Astrocyte (in vitro differentiated cells and primary cell): ENCODE measurements around the gene ATP1B4. TPM values are rescaled to one million over a fixed set of nuclear protein-coding genes. Genes with fewer than 3 reads are reported as not detected.
A peak's percentile ranks its signal among the peaks of the same experiment; 100 is the strongest.

Experiments
- DNase-seq: peaks from one replicate; pipeline ENCODE4 v3.0.0-alpha.2; 2010; ENCODE audit warnings: low read depth
- FAIRE-seq: peaks from 2 replicates; lab custom pipeline; 2011; peaks lifted over from hg19 to GRCh38; lab: Jason Lieb, UNC
- H2AFZ ChIP-seq: 2 replicates; pipeline ENCODE4 v1.6.0; 2012; ENCODE audit warnings: low read depth, low read length, inconsistent platforms
- H3K27ac ChIP-seq: 2 replicates; pipeline ENCODE4 v1.5.1; 2011; ENCODE audit warnings: low read depth, low read length, inconsistent platforms
- H3K27me3 ChIP-seq: 2 replicates; pipeline ENCODE4 v1.6.0; 2011; ENCODE audit warnings: low read length, inconsistent platforms; ENCODE audit not compliant: insufficient read depth
- H3K36me3 ChIP-seq: 2 replicates; pipeline ENCODE4 v1.5.1; 2011; ENCODE audit warnings: low read length, inconsistent platforms; ENCODE audit not compliant: insufficient read depth
- H3K4me1 ChIP-seq: 2 replicates; pipeline ENCODE4 v1.5.1; 2011; ENCODE audit warnings: low read length, inconsistent platforms; ENCODE audit not compliant: insufficient read depth
- H3K4me2 ChIP-seq: 2 replicates; pipeline ENCODE4 v1.6.0; 2012; ENCODE audit warnings: low read length, inconsistent platforms
- H3K4me3 ChIP-seq: 2 replicates; pipeline ENCODE4 v1.5.1; 2011; ENCODE audit warnings: low read depth, mild to moderate bottlenecking, low read length, inconsistent platforms; ENCODE audit not compliant: insufficient read depth
- H3K79me2 ChIP-seq: 2 replicates; pipeline ENCODE4 v1.6.0; 2012; ENCODE audit warnings: mild to moderate bottlenecking, low read length, inconsistent platforms; ENCODE audit not compliant: insufficient read depth
- H3K9ac ChIP-seq: 2 replicates; pipeline ENCODE4 v1.6.0; 2012; ENCODE audit warnings: mild to moderate bottlenecking, low read length, inconsistent platforms
- H3K9me3 ChIP-seq: 2 replicates; pipeline ENCODE4 v1.5.1; 2012; ENCODE audit warnings: low read depth, mild to moderate bottlenecking, low read length, inconsistent platforms; ENCODE audit not compliant: insufficient read depth
- H4K20me1 ChIP-seq: 2 replicates; pipeline ENCODE4 v1.6.0; 2012; ENCODE audit warnings: low read length, inconsistent platforms; ENCODE audit not compliant: insufficient read depth
- H3K27ac Mint-ChIP-seq: one replicate; pipeline ENCODE4 v1.8.0; 2021; ENCODE audit warnings: mild to moderate bottlenecking, mixed read lengths; ENCODE audit not compliant: unreplicated experiment
- H3K27me3 Mint-ChIP-seq: one replicate; pipeline ENCODE4 v1.8.0; 2021; ENCODE audit warnings: low read depth, mixed read lengths; ENCODE audit not compliant: unreplicated experiment
- H3K36me3 Mint-ChIP-seq: one replicate; pipeline ENCODE4 v1.8.0; 2021; ENCODE audit warnings: low read depth, mixed read lengths; ENCODE audit not compliant: unreplicated experiment
- H3K4me1 Mint-ChIP-seq: one replicate; pipeline ENCODE4 v1.8.0; 2021; ENCODE audit warnings: low read depth, mixed read lengths; ENCODE audit not compliant: unreplicated experiment
- H3K4me3 Mint-ChIP-seq: one replicate; pipeline ENCODE4 v1.8.0; 2021; ENCODE audit warnings: mild to moderate bottlenecking, moderate library complexity, mixed read lengths; ENCODE audit not compliant: unreplicated experiment
- H3K9me3 Mint-ChIP-seq: one replicate; pipeline ENCODE4 v1.8.0; 2021; ENCODE audit warnings: mild to moderate bottlenecking, mixed read lengths; ENCODE audit not compliant: unreplicated experiment
- CTCF ChIP-seq: IDR thresholded peaks from 2 replicates; pipeline ENCODE4 v1.5.1; 2011; ENCODE audit warnings: low read depth, mild to moderate bottlenecking, inconsistent platforms, low read length, moderate library complexity; ENCODE audit not compliant: insufficient read depth
- EZH2 ChIP-seq: IDR thresholded peaks from 2 replicates; pipeline ENCODE4 v1.6.1; 2012; ENCODE audit warnings: mild to moderate bottlenecking, low read length, inconsistent platforms; ENCODE audit not compliant: insufficient read depth
- total RNA-seq: library from RNA; stranded (reverse); gene quantifications from 2 replicates; pipeline ENCODE4 v1.2.1, GENCODE V29; 2021

ATP1B4 gene
- total RNA-seq, 1 donor from 2014 or later = not detected

- H2AFZ ChIP-seq = peak overlapping the region; percentile 4
- Mint-ChIP-seq H3K36me3 (no peaks in the 10 kb centered on the region), H3K27me3 (peaks cover 1% of the 10 kb centered on the region), H3K9me3 (no peaks in the 10 kb centered on the region), H3K4me1 (no peaks in the 10 kb centered on the region), H3K4me3 (no peak overlapping the region), H3K27ac (no peak overlapping the region)
- H3K4me3 ChIP-seq = no peak overlapping the region
- no peaks in the 10 kb centered on the region for H3K27me3 ChIP-seq
- H3K27ac ChIP-seq = no peak overlapping the region
- FAIRE-seq (peak; percentile 17), DNase-seq (peak; percentile 38)
- no peaks in the 10 kb centered on the region for H4K20me1 ChIP-seq
- peak overlapping the region; percentile 15 for H3K4me2 ChIP-seq
- peaks cover 6% of the 10 kb centered on the region for H3K4me1 ChIP-seq
- H3K9me3 ChIP-seq = no peaks in the 10 kb centered on the region
- TF ChIP-seq EZH2 (no peak), CTCF (no peak)
- no peaks in the 10 kb centered on the region for H3K36me3 ChIP-seq
- H3K79me2 ChIP-seq = no peaks in the 10 kb centered on the region
- H3K9ac ChIP-seq = no peak overlapping the region
Observed at GRCh38 chrX:120358737-120359456, 3.0 kb upstream of the ATP1B4 start.

GRCh38 chrX:120365320-120365719, 3.4 kb downstream of the ATP1B4 start:
- no peaks in the 10 kb centered on the region for H3K9me3 Mint-ChIP-seq
- Histone ChIP-seq H3K27ac (no peak overlapping the region), H3K9ac (no peak overlapping the region), H3K36me3 (no peaks in the 10 kb centered on the region), H2AFZ (no peak overlapping the region), H3K9me3 (no peaks in the 10 kb centered on the region), H3K27me3 (peaks cover 2% of the 10 kb centered on the region), H3K79me2 (no peaks in the 10 kb centered on the region), H3K4me3 (no peak overlapping the region), H3K4me2 (no peak overlapping the region), H3K4me1 (no peaks in the 10 kb centered on the region), H4K20me1 (no peaks in the 10 kb centered on the region)
- no peaks in the 10 kb centered on the region for H3K27me3 Mint-ChIP-seq
- H3K4me3 Mint-ChIP-seq = no peak overlapping the region
- no peak for FAIRE-seq
- H3K27ac Mint-ChIP-seq = no peak overlapping the region
- H3K4me1 Mint-ChIP-seq = no peaks in the 10 kb centered on the region
- DNase-seq = no peak
- no peak for TF ChIP-seq EZH2
- TF ChIP-seq CTCF = no peak
- no peaks in the 10 kb centered on the region for H3K36me3 Mint-ChIP-seq

- H3K9me3 Mint-ChIP-seq = no peaks in the 10 kb centered on the region
- H3K4me3 Mint-ChIP-seq = no peak overlapping the region
- no peak for TF ChIP-seq EZH2
- TF ChIP-seq CTCF = no peak
- Histone ChIP-seq H3K4me1 (no peaks in the 10 kb centered on the region), H3K4me2 (no peak overlapping the region), H3K27me3 (peaks cover 2% of the 10 kb centered on the region), H2AFZ (no peak overlapping the region), H3K4me3 (no peak overlapping the region), H3K79me2 (no peaks in the 10 kb centered on the region), H3K9me3 (no peaks in the 10 kb centered on the region), H3K9ac (no peak overlapping the region), H3K36me3 (no peaks in the 10 kb centered on the region), H4K20me1 (no peaks in the 10 kb centered on the region), H3K27ac (no peak overlapping the region)
- no peaks in the 10 kb centered on the region for H3K36me3 Mint-ChIP-seq
- DNase-seq = no peak
- peak; percentile 81 for FAIRE-seq
- no peaks in the 10 kb centered on the region for H3K27me3 Mint-ChIP-seq
- no peak overlapping the region for H3K27ac Mint-ChIP-seq
- no peaks in the 10 kb centered on the region for H3K4me1 Mint-ChIP-seq
Observed at GRCh38 chrX:120365968-120366367, 4.1 kb downstream of the ATP1B4 start.
